GM19035 (cell line): ENCODE results near the gene ELOVL1.
"Not testable (repeated sequence)": the region's sequence is repeated elsewhere in the genome, so short reads cannot be mapped to it uniquely, and the experiment has no call there.

ENCODE experiments used
- ATAC-seq: cut with Tn5 transposase; IDR thresholded peaks from one replicate; pipeline ENCODE4 v1.9.1; 2021; ENCODE audit not compliant: unreplicated experiment

The ELOVL1 gene

DNA sequence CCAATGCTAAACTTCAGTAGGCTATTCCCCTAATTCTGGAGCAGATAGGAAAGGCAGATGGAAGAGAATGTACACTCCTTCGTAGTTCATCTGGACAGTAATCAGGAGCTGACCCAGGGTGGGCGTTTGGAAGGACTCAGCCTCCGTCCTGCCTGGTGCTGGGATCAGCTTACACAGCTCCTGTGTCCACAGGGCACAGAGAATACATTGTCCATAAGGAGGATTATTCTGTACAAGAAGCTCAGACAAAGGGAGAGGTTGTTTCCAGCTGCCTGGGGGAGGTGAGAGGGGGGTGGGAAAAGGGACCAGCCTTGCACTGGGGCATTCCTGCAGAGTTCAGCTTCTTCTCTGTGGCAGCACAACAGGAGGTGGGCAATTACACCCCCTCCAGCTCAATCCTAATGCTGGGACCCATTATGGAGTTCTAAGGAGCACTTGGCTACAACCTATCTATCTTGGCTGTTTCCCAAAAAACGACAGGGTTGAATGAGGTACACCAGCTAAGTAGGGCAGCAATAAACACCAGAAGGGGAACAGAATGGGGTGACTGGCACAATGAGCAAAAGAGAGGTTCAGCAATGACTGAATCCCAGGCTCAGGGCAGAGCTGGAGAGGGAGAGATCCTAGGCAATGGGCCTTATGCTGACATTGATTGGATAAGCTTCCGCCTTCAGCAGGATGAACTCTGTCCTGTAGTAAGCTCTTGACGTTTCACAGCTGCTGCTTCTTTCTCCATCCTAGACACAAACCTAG, 14.4 kb upstream of the ELOVL1 start:
- ATAC-seq = no peak

- ATAC-seq = no peak
Measured at GRCh38 chr1:43381612-43382011, 13.8 kb upstream of the ELOVL1 start.

DNA sequence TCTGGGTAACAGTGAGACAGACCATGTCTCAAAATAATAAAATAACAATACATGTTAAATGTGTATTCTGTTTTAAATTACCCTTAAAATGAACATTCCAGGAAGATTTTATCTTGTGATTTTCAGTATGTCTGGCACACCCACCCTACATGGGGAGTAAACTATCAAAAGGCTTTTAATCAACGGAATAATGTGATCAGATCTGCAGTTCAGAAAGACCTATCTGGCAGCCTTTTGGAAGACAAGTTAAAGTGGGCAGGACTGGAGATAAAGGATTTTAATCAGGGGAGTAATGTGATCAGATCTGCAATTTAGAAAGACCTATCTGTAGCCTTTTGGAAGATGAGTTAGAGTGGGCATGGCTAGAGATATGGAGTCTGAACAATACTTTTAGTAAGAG, 11.7 kb upstream of the ELOVL1 start:
- no peak for ATAC-seq

DNA sequence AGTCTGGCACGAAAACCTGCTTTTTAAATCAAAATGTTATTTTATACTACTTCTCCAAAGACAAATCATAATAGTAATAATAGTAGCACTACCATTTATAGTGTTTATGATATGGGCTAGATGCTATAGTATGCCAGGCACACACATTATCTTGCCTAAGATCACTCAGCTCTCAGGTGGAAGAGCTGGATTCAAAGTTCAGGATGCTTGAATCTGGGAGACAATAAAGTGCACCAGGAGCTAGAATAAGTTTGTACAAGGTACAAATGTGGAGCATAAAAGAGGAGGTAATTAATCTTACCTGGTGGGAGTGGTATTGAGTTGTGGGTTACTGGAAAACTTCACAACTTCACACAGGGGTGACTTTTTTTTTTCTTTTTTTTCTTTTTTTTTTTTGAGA, 10.0 kb upstream of the ELOVL1 start:
- no peak for ATAC-seq

DNA sequence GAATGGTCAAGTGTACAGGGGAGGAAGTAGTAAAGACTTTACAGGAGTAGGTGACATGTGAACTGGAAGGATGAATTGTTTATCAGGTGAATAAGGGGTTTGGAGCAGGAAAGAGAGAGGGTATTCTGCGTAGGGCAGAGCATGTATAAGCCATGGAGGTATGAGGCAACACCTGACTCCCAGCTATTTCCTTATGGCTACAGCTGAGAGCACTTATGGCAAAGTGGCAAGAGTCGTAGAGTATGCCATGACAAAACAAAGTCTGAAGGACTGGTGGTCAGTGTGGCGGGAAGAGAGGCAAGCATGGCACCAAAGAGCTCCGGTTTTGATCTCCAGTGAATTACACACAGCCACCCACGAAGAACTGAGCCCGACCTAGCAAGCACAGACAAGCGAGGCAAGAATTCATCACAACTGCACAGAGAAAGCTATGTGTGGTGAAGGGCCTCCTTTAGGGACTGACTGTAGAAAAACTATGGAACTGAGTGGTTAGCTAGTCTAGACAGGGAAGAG, 9.0 kb upstream of the ELOVL1 start:
- no peak for ATAC-seq

- no peak for ATAC-seq
Measured at GRCh38 chr1:43373066-43373940, 5.5 kb upstream of the ELOVL1 start.

DNA sequence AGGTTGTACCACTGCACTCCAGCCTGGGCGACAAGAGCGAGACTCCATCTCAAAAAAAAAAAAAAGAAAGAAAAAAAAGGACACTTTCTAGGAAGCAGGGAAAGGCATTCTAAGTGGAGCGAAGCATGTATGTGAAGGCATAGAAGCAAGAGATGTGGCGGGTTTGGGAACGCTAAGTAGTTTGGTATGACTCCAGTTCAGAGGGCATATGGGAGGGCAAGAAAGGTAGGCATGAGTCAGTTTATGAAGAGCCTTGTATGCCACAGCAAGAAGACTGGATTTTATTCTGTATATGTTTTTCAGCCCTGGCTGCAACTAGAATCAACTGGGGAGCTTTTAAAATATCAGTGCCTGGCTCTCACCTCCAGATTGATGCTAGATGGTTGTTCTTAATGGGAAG, 4.4 kb upstream of the ELOVL1 start:
- ATAC-seq = no peak

GRCh38 chr1:43370564-43370963, 2.8 kb upstream of the ELOVL1 start:
- no peak for ATAC-seq

GRCh38 chr1:43369779-43370178, 2.0 kb upstream of the ELOVL1 start:
- not testable (repeated sequence) for ATAC-seq

DNA sequence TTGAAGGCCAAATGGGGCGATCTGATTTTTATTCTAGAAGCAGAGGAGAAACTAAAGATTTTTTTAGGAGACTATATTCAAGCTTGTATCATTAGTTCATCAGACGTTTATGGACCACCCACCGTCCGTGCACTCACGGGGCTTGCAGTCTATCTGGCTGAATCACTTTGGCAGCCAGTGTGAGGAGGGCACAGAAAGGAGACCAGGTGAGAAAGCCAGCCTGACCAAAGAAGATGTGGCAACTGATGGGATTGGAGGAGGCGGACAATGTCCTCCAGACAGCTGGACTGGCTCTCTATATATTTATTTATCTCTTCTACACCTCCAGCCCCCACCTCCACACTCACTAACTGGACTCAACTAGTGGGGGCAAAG, 822 bp upstream of the ELOVL1 start:
- ATAC-seq = no peak

GRCh38 chr1:43367026-43367903, 546 bp downstream of the ELOVL1 start:
- ATAC-seq = peak; percentile 44

DNA sequence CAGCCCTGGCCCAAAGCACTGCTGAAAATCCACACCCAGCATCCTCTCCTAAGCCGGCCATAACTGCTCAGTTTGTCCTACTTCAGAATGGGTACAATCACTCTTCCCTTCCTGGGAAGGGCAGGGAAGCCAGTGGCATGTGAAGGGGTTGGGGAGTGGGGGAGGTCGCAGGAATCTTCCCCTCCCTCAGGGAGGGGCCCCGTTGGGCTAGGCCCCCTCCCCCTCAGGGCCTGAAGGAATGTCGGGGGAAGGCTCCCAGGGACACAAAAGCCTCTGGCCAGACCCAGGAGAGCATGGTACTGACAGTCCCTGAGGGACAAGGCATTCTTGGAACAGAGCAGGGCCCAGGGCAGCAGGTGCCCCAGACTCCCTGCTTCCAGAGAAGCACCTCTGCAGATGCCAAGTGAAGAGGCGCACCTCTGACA, 1.2 kb downstream of the ELOVL1 start:
- no peak for ATAC-seq

DNA sequence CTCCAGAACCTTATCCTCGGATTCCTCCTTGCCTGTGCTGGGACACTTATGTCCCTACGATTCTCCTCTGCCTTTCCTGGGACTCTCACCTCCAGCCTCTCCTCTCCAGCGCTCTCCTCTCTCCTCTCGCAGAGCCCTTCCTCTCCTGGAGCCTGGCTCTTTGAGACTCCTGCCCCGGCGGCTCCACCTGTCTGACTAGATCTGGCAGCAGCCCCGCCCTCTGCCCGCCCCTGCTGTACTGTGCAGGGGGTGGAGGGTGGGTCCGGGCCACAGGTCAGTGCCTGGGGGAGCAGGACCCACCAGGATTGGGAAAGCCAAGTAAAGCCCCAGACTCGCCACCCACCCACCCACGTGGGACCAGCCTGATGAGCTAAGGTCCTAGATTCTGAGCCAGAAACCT, 1.6 kb downstream of the ELOVL1 start:
- no peak for ATAC-seq

- ATAC-seq = no peak
Measured at GRCh38 chr1:43365678-43366077, 2.1 kb downstream of the ELOVL1 start.

- no peak for ATAC-seq
Measured at GRCh38 chr1:43363935-43364525, 3.8 kb downstream of the ELOVL1 start.

DNA sequence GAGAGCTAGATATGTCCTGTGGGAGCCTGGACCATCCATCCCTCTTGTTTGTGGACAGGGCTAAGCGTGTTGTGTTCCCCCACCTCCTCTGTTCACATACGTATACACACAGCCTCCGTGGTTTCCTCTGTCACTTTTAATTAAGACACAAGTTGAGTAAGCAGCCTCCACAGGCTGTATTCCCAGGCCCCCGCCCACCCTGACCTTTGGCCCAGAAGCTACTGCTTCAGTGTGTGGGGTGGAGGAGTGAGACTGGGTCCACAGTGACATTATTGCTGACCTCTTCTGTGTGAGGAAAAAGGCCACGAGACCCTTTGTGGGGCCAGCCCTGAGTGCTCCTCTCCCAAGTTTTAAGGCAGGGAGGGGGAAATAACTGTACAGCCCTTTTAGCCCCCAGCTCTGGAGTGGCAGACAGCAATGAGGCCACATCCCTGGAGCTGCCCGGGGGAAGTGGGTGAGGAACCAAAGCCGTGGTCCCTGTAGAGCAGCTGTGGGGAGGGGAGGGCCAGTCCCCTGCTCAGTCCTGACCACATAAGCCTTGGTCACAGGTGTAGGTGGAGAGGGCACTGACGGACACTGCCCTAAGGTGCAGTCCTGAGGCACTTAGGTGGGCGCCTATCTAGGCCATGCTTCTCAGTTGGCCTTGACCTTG, 4.4 kb downstream of the ELOVL1 start:
- no peak for ATAC-seq

GRCh38 chr1:43360616-43361015, 7.2 kb downstream of the ELOVL1 start:
- no peak for ATAC-seq

DNA sequence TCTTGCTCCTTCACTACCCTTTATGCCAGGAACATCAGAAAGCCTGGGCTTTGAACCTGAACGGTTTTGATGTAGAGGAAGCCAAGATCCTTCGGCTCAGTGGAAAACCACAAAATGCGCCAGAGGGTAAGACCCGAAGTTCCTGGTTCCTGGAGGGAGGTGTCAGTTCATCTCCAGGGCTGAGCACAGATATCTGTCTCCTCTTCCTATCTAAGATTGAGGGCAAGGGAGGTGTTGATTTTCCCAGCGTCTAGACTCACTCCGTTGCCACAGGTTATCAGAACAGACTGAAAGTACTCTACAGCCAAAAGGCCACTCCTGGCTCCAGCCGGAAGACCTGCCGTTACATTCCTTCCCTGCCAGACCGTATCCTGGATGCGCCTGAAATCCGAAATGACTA, 8.1 kb downstream of the ELOVL1 start:
- no peak for ATAC-seq

DNA sequence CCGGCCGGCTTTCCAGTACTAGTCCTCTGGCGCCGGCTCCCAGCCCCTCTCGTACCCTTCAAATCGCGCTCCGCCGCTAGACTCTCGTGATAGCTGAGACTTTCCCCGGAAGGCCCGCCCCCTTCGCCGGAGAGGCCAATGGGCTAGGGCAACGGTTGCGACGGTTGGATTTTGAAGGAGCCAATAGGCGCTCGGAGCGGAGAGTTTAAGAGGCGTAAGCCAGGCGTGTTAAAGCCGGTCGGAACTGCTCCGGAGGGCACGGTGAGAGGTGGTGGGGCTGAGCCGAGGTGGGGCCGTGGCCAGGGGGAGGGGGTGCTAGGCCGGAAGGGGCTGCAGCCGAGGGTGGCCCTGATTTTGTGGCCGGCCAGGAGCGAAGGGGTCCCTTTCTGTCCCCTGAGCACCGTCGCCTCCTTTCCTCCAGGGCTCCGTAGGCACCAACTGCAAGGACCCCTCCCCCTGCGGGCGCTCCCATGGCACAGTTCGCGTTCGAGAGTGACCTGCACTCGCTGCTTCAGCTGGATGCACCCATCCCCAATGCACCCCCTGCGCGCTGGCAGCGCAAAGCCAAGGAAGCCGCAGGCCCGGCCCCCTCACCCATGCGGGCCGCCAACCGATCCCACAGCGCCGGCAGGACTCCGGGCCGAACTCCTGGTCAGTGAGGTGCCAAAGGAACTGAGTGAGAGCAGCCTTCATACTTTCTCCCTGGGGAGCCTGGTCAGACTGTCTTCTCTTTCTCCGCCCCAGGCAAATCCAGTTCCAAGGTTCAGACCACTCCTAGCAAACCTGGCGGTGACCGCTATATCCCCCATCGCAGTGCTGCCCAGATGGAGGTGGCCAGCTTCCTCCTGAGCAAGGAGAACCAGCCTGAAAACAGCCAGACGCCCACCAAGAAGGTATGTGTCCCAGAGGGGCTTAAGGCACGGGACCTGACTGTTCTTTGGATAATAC, 8.8 kb downstream of the ELOVL1 start, which contains the start of gene CDC20:
Gene CDC20, plus strand, starts transcription at position 236 of the 948 bp plus-strand sequence. Its CDS starts 235 bp downstream, at position 471.
- ATAC-seq = peak; percentile 94
